ENCODE results near the gene DDX60.

DDX60 gene

DNA sequence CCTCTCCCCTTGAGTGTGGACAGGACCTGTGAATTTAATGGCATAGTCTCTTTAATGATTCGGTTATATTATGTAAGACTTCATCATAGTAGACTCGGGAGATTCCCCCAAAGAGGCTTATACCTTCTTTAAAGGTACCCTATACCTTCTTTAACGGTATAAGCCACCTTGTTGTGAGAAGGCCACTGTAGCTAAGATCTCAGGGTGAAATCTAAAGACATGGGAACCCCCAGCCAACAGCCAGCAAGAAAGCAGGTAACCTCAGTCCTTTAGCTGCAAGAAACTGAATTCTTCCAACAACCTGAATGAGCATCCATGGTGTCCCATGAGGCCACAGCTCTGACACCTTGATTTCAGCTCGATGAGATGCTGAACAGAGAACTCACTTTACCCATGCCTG, 931 bp downstream of the DDX60 start:
- TF ChIP-seq POLR2AphosphoS5 (IDR thresholded peaks at IDR 0.05; ENCODE audit: low read depth, low read length), result no peak
- TF ChIP-seq SIN3A (IDR thresholded peaks at IDR 0.05; ENCODE audit: borderline replicate concordance, insufficient read depth, low read length), result no peak
- TF ChIP-seq, protein P1, sequence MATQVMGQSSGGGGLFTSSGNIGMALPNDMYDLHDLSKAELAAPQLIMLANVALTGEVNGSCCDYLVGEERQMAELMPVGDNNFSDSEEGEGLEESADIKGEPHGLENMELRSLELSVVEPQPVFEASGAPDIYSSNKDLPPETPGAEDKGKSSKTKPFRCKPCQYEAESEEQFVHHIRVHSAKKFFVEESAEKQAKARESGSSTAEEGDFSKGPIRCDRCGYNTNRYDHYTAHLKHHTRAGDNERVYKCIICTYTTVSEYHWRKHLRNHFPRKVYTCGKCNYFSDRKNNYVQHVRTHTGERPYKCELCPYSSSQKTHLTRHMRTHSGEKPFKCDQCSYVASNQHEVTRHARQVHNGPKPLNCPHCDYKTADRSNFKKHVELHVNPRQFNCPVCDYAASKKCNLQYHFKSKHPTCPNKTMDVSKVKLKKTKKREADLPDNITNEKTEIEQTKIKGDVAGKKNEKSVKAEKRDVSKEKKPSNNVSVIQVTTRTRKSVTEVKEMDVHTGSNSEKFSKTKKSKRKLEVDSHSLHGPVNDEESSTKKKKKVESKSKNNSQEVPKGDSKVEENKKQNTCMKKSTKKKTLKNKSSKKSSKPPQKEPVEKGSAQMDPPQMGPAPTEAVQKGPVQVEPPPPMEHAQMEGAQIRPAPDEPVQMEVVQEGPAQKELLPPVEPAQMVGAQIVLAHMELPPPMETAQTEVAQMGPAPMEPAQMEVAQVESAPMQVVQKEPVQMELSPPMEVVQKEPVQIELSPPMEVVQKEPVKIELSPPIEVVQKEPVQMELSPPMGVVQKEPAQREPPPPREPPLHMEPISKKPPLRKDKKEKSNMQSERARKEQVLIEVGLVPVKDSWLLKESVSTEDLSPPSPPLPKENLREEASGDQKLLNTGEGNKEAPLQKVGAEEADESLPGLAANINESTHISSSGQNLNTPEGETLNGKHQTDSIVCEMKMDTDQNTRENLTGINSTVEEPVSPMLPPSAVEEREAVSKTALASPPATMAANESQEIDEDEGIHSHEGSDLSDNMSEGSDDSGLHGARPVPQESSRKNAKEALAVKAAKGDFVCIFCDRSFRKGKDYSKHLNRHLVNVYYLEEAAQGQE (IDR thresholded peaks at IDR 0.05; ENCODE audit: insufficient read depth in 1 of 2, low read depth in 2 of 2, low read length in 2 of 2), result no peak
- no peak for TF ChIP-seq FOXP2 (optimal IDR thresholded peaks at IDR 0.05; ENCODE audit: borderline replicate concordance, extremely low read depth, extremely low read length, insufficient read depth)
- TF ChIP-seq TAF1 (IDR thresholded peaks at IDR 0.05; ENCODE audit: borderline replicate concordance, insufficient read depth, low read length), result no peak

DNA sequence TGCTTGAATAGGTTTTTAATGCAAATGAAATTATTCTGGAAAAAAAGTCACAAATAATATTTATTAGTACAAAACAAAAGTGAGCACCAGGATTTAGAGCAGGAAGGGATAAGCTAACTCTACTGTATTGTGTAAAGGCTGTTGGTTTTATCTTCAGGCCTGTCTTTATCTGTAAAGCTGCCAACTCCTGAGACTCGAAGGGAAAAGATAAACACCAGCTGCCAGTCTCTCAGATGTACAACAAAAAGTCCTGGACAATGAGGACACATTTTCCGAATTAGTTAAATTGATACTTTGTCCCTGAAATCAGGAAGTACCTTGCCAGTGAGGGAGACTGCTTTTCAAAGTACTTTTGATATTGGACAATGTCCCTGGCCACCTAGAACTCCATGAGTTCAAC, 8.8 kb downstream of the DDX60 start:
- no peak for TF ChIP-seq FOXP2 (optimal IDR thresholded peaks at IDR 0.05; ENCODE audit: borderline replicate concordance, extremely low read depth, extremely low read length, insufficient read depth)
- no peak for TF ChIP-seq POLR2AphosphoS5 (IDR thresholded peaks at IDR 0.05; ENCODE audit: low read depth, low read length)
- no peak for TF ChIP-seq TAF1 (IDR thresholded peaks at IDR 0.05; ENCODE audit: borderline replicate concordance, insufficient read depth, low read length)
- TF ChIP-seq, protein P1 (IDR thresholded peaks at IDR 0.05; ENCODE audit: insufficient read depth in 1 of 2, low read depth in 2 of 2, low read length in 2 of 2), result no peak
- TF ChIP-seq SIN3A (IDR thresholded peaks at IDR 0.05; ENCODE audit: borderline replicate concordance, insufficient read depth, low read length), result no peak

DNA sequence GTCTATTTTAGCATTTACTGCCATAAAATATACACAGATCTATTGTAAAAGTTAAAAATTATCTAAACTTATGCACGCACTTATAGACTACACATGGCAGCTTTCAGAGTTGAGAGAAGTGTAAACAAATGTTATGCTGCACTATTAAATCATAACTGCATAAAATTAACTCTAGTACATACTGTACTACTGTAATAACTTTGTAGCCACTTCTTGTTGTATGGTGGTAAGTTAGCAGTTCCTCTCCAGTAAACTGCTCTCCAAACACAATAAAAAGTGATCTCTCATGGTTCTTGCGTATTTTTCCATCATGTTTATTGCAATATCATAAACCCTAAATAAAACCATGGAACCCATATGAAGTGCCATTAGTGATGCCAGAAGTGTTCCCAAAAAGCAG, 9.6 kb downstream of the DDX60 start:
- no peak for TF ChIP-seq FOXP2 (optimal IDR thresholded peaks at IDR 0.05; ENCODE audit: borderline replicate concordance, extremely low read depth, extremely low read length, insufficient read depth)
- TF ChIP-seq, protein P1 (IDR thresholded peaks at IDR 0.05; ENCODE audit: insufficient read depth in 1 of 2, low read depth in 2 of 2, low read length in 2 of 2), result no peak

DNA sequence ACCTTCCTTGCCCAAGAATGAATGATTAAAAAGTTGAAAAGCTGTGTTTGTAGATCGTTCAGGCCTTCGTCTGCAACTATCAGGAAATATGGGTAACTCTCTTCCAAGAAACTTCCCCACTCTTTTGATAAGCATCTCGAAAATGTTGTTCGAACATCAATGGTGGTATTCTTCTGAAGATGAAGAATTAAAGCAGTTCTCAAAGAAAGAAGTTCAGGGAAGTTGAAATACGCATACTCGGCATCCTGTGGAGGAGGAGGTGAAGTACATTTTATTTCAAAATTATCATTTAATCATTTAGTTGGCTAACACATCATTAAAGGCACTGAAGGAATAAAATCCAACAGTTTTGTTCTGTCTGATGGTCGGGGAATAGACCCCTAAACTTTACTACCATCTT, 12.1 kb downstream of the DDX60 start:
- TF ChIP-seq TAF1 (IDR thresholded peaks at IDR 0.05; ENCODE audit: borderline replicate concordance, insufficient read depth, low read length), result no peak
- TF ChIP-seq POLR2AphosphoS5 (IDR thresholded peaks at IDR 0.05; ENCODE audit: low read depth, low read length), result no peak
- TF ChIP-seq SIN3A (IDR thresholded peaks at IDR 0.05; ENCODE audit: borderline replicate concordance, insufficient read depth, low read length), result no peak
- TF ChIP-seq, protein P1 (IDR thresholded peaks at IDR 0.05; ENCODE audit: insufficient read depth in 1 of 2, low read depth in 2 of 2, low read length in 2 of 2), result no peak
- no peak for TF ChIP-seq FOXP2 (optimal IDR thresholded peaks at IDR 0.05; ENCODE audit: borderline replicate concordance, extremely low read depth, extremely low read length, insufficient read depth)

DNA sequence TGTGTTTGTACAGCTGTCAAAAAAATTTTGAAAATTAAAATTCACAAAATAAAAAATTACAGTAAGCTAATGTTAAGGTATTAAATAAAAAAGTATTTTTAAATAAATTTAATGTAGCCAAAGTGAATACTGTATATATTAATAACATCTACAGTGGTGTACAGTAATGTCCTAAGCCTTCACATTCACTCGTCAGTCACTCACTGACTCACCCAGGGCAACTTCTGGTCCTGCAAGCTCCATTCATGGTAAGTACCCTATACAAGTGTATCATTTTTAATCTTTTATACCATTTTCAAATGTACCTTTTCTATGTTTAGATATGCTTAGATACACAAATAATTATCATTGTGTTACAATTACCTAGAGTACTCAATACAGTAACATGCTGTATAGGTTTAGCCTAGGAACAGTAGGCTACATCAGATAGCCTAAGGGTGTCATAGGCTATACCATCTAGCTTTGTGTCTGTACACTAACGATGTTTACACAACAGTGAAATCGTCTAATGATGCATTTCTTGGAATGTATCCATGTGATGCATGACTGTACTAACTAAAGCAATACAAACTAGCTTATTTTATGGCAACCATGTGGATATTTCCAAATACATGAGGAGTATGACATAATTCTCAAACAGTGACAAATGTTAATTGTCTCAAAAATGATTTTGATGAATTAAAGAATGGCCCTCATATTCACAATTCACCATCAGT, 13.7 kb downstream of the DDX60 start:
- TF ChIP-seq TAF1 (IDR thresholded peaks at IDR 0.05; ENCODE audit: borderline replicate concordance, insufficient read depth, low read length), result no peak
- TF ChIP-seq SIN3A (IDR thresholded peaks at IDR 0.05; ENCODE audit: borderline replicate concordance, insufficient read depth, low read length), result no peak

Measured in PFSK-1 (cell line).